ENCODE data around the gene KCNIP3. TPM values are rescaled to one million over a fixed set of nuclear protein-coding genes. Genes with fewer than 3 reads are reported as not detected.
"Not testable (repeated sequence)": the region's sequence is repeated elsewhere in the genome, so short reads cannot be mapped to it uniquely, and the experiment has no call there.

The KCNIP3 gene
- total RNA-seq, 1 donor from 2014 or later = 0.64 TPM

GRCh38 chr2:95375532-95376150 is 78.5 kb downstream of the KCNIP3 start:
- Mint-ChIP-seq H3K27me3 (ENCODE audit: insufficient read depth, low read depth) (peaks cover 6% of the 10 kb centered on the region), H3K36me3 (no peaks in the 10 kb centered on the region), H3K27ac (peak overlapping the region; percentile 54), H3K4me3 (no peak overlapping the region), H3K9me3 (no peaks in the 10 kb centered on the region), H3K4me1 (peaks cover 11% of the 10 kb centered on the region)
- Histone ChIP-seq H3K9me3 (ENCODE audit: low read depth) (no peaks in the 10 kb centered on the region), H3F3A (ENCODE audit: low read depth) (no peaks in the 10 kb centered on the region), H4K20me1 (ENCODE audit: low read depth) (no peaks in the 10 kb centered on the region), H3K79me2 (ENCODE audit: low read depth) (no peaks in the 10 kb centered on the region), H3K4me3 (no peak overlapping the region), H3K9ac (no peak overlapping the region), H3K27me3 (no peaks in the 10 kb centered on the region), H3K27ac (no peak overlapping the region), H3K4me2 (no peak overlapping the region), H3K36me3 (no peaks in the 10 kb centered on the region), H3K4me1 (peaks cover 7% of the 10 kb centered on the region), H2AFZ (replicated peaks) (no peak overlapping the region)
- DNase-seq (ENCODE audit: low spot score) = no peak
- no peak for TF ChIP-seq EZH2phosphoT487 (IDR thresholded peaks at IDR 0.05)
- TF ChIP-seq CTCF (IDR thresholded peaks at IDR 0.05) = no peak
- TF ChIP-seq EZH2 (IDR thresholded peaks at IDR 0.05) = no peak

- Histone ChIP-seq H4K20me1 (ENCODE audit: low read depth) (no peaks in the 10 kb centered on the region), H3K9me3 (ENCODE audit: low read depth) (no peaks in the 10 kb centered on the region), H3K4me1 (peaks cover 7% of the 10 kb centered on the region), H3K79me2 (ENCODE audit: low read depth) (no peaks in the 10 kb centered on the region), H3K27ac (no peak overlapping the region), H2AFZ (replicated peaks) (no peak overlapping the region), H3F3A (ENCODE audit: low read depth) (no peaks in the 10 kb centered on the region), H3K4me2 (no peak overlapping the region), H3K4me3 (no peak overlapping the region), H3K27me3 (no peaks in the 10 kb centered on the region), H3K9ac (no peak overlapping the region), H3K36me3 (no peaks in the 10 kb centered on the region)
- no peak for TF ChIP-seq EZH2phosphoT487 (IDR thresholded peaks at IDR 0.05)
- TF ChIP-seq EZH2 (IDR thresholded peaks at IDR 0.05) = no peak
- TF ChIP-seq CTCF (IDR thresholded peaks at IDR 0.05) = no peak
- Mint-ChIP-seq H3K27me3 (ENCODE audit: insufficient read depth, low read depth) (peaks cover 6% of the 10 kb centered on the region), H3K27ac (no peak overlapping the region), H3K9me3 (no peaks in the 10 kb centered on the region), H3K4me3 (no peak overlapping the region), H3K4me1 (peaks cover 11% of the 10 kb centered on the region), H3K36me3 (no peaks in the 10 kb centered on the region)
- DNase-seq (ENCODE audit: low spot score) = no peak
Observed at GRCh38 chr2:95376311-95377215, 79.4 kb downstream of the KCNIP3 start.

GRCh38 chr2:95377216-95378123 is 80.3 kb downstream of the KCNIP3 start:
- no peaks in the 10 kb centered on the region for H3K9me3 Mint-ChIP-seq
- no peaks in the 10 kb centered on the region for H3K27me3 ChIP-seq
- DNase-seq (ENCODE audit: low spot score) = no peak

GRCh38 chr2:95378281-95378680 is 81.1 kb downstream of the KCNIP3 start:
- H4K20me1 ChIP-seq (ENCODE audit: low read depth); H3K27ac ChIP-seq; H3K4me3 ChIP-seq; H3K36me3 Mint-ChIP-seq; H3K36me3 ChIP-seq; H3K27me3 ChIP-seq; H2AFZ ChIP-seq (replicated peaks); H3K4me1 ChIP-seq; DNase-seq (ENCODE audit: low spot score); H3K4me3 Mint-ChIP-seq; H3K9me3 ChIP-seq (ENCODE audit: low read depth); H3K9ac ChIP-seq; H3K27ac Mint-ChIP-seq; H3K27me3 Mint-ChIP-seq (ENCODE audit: insufficient read depth, low read depth); H3F3A ChIP-seq (ENCODE audit: low read depth); H3K9me3 Mint-ChIP-seq; H3K4me2 ChIP-seq; H3K79me2 ChIP-seq (ENCODE audit: low read depth): not testable (repeated sequence)
- peaks cover 11% of the 10 kb centered on the region for H3K4me1 Mint-ChIP-seq

More at GRCh38 chr2:95377216-95378123, 80.3 kb downstream of the KCNIP3 start:
- H4K20me1 ChIP-seq (ENCODE audit: low read depth) = no peaks in the 10 kb centered on the region
- Mint-ChIP-seq H3K4me3 (no peak overlapping the region), H3K36me3 (no peaks in the 10 kb centered on the region), H3K27me3 (ENCODE audit: insufficient read depth, low read depth) (peaks cover 4% of the 10 kb centered on the region), H3K4me1 (peaks cover 11% of the 10 kb centered on the region), H3K27ac (no peak overlapping the region)
- H3K36me3 ChIP-seq = no peaks in the 10 kb centered on the region
- H3K4me3 ChIP-seq = no peak overlapping the region
- no peak overlapping the region for H3K4me2 ChIP-seq
- no peaks in the 10 kb centered on the region for H3K9me3 ChIP-seq (ENCODE audit: low read depth)
- H3K4me1 ChIP-seq = peaks cover 7% of the 10 kb centered on the region
- H3K9ac ChIP-seq = no peak overlapping the region
- TF ChIP-seq EZH2phosphoT487 (IDR thresholded peaks at IDR 0.05) (no peak), CTCF (IDR thresholded peaks at IDR 0.05) (no peak), EZH2 (IDR thresholded peaks at IDR 0.05) (no peak)
- H2AFZ ChIP-seq (replicated peaks) = no peak overlapping the region
- H3K79me2 ChIP-seq (ENCODE audit: low read depth) = no peaks in the 10 kb centered on the region
- H3F3A ChIP-seq (ENCODE audit: low read depth) = no peaks in the 10 kb centered on the region
- H3K27ac ChIP-seq = no peak overlapping the region

All from neural progenitor cell (in vitro differentiated cells).